ENCODE results near the gene ARHGAP42.

Gene ARHGAP42

DNA sequence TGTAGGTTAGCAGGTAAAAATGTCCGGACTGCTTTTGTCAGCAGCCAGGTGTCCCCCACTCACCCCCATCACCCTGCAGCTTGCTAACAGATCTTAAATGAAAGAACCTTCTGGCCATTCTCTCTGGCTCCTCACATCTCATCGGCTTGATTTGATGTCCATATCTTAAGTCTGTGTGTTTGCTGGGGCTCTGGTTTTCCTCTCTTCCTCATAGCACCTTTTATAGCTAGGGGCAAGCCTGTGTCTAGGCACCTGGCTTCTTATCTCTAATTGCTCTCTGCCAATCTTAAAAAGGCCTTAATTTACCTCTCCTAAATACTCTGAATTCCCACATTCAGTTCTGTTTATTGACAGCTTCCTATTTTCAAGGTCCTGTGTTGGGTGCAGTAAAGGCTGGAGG lies 72.0 kb downstream of the ARHGAP42 start:
- no peaks in the 10 kb centered on the region for H3K9me2 ChIP-seq (replicated peaks; ENCODE audit: control insufficient read depth, low read length)
- no peak overlapping the region for H3K27ac ChIP-seq (ENCODE audit: low read depth, low read length)
- H3K79me2 ChIP-seq (ENCODE audit: control insufficient read depth, low read length): no peaks in the 10 kb centered on the region

DNA sequence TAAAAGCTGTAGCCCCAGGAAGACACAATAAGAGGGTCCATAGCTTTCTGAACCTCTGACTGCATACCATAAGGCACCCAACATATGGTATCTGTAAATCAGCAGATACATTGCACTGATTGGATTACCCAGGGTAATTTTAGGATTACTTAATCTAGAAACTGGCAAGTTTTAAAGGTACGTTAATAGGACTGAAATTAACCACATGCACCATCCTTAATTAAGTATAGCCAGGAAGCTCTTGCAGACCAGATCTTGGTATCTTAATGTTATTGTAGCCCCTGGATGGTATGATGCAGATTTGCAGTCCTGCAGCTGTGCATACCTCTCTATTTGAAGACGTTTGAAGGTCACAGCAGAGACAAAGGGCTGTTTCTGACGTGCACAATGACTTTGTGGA lies 72.8 kb downstream of the ARHGAP42 start:
- Histone ChIP-seq H3K9me3 (ENCODE audit: control insufficient read depth, insufficient read depth, low read length) (no peaks in the 10 kb centered on the region), H3K27ac (ENCODE audit: low read depth, low read length) (no peak overlapping the region), H3K9me2 (replicated peaks; ENCODE audit: control insufficient read depth, low read length) (no peaks in the 10 kb centered on the region), H3K4me3 (ENCODE audit: low read length) (no peak overlapping the region), H3K4me2 (ENCODE audit: low read length) (no peak overlapping the region), H4K20me1 (ENCODE audit: control insufficient read depth, insufficient read depth, low read depth, low read length) (no peaks in the 10 kb centered on the region), H3K36me3 (ENCODE audit: control insufficient read depth, low read length) (no peaks in the 10 kb centered on the region), H3K27me3 (ENCODE audit: control insufficient read depth, low read length) (no peaks in the 10 kb centered on the region), H3F3A (ENCODE audit: control insufficient read depth, insufficient read depth) (no peaks in the 10 kb centered on the region), H3K4me1 (ENCODE audit: control insufficient read depth, low read length) (no peaks in the 10 kb centered on the region), H3K79me2 (ENCODE audit: control insufficient read depth, low read length) (no peaks in the 10 kb centered on the region)
- TF ChIP-seq EZH2phosphoT487 (IDR thresholded peaks at IDR 0.05; ENCODE audit: borderline replicate concordance, low read length): no peak
- TF ChIP-seq, protein P1, sequence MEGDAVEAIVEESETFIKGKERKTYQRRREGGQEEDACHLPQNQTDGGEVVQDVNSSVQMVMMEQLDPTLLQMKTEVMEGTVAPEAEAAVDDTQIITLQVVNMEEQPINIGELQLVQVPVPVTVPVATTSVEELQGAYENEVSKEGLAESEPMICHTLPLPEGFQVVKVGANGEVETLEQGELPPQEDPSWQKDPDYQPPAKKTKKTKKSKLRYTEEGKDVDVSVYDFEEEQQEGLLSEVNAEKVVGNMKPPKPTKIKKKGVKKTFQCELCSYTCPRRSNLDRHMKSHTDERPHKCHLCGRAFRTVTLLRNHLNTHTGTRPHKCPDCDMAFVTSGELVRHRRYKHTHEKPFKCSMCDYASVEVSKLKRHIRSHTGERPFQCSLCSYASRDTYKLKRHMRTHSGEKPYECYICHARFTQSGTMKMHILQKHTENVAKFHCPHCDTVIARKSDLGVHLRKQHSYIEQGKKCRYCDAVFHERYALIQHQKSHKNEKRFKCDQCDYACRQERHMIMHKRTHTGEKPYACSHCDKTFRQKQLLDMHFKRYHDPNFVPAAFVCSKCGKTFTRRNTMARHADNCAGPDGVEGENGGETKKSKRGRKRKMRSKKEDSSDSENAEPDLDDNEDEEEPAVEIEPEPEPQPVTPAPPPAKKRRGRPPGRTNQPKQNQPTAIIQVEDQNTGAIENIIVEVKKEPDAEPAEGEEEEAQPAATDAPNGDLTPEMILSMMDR (IDR thresholded peaks at IDR 0.05; ENCODE audit: low read depth, low read length, poor library complexity, severe bottlenecking): no peak

More for the DNA sequence above, 72.0 kb downstream of the ARHGAP42 start:
- Histone ChIP-seq H4K20me1 (ENCODE audit: control insufficient read depth, insufficient read depth, low read depth, low read length) (no peaks in the 10 kb centered on the region), H3K4me1 (ENCODE audit: control insufficient read depth, low read length) (no peaks in the 10 kb centered on the region), H3K36me3 (ENCODE audit: control insufficient read depth, low read length) (no peaks in the 10 kb centered on the region), H3K4me2 (ENCODE audit: low read length) (no peak overlapping the region), H3K27me3 (ENCODE audit: control insufficient read depth, low read length) (no peaks in the 10 kb centered on the region), H3K4me3 (ENCODE audit: low read length) (no peak overlapping the region), H3K9me3 (ENCODE audit: control insufficient read depth, insufficient read depth, low read length) (no peaks in the 10 kb centered on the region), H3F3A (ENCODE audit: control insufficient read depth, insufficient read depth) (no peaks in the 10 kb centered on the region)
- no peak for TF ChIP-seq EZH2phosphoT487 (IDR thresholded peaks at IDR 0.05; ENCODE audit: borderline replicate concordance, low read length)
- TF ChIP-seq, protein P1 (IDR thresholded peaks at IDR 0.05; ENCODE audit: low read depth, low read length, poor library complexity, severe bottlenecking): no peak

DNA sequence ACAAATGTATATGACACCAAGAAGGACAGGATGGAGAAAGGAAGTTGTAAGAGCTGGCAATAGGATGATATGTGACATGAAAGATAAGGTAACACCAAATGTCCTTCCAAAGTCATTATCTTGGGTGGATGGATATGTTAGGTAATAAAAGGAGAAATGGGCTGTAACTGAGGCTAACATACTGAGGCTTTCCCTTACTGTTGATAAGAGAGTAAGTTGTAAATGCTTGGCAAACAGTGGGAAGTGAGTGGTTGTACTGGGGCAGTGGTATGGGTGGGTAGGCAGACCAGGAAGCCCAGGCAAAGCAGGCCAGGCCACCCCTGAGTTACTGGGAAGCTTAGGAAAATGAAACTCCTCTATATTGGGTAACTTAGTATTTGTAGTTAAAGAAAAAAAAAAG lies 73.7 kb downstream of the ARHGAP42 start:
- Histone ChIP-seq H3K4me3 (ENCODE audit: low read length) (no peak overlapping the region), H3K9me2 (replicated peaks; ENCODE audit: control insufficient read depth, low read length) (no peaks in the 10 kb centered on the region), H3F3A (ENCODE audit: control insufficient read depth, insufficient read depth) (no peaks in the 10 kb centered on the region), H3K9me3 (ENCODE audit: control insufficient read depth, insufficient read depth, low read length) (no peaks in the 10 kb centered on the region), H3K27ac (ENCODE audit: low read depth, low read length) (no peak overlapping the region), H3K79me2 (ENCODE audit: control insufficient read depth, low read length) (no peaks in the 10 kb centered on the region), H3K4me2 (ENCODE audit: low read length) (no peak overlapping the region), H4K20me1 (ENCODE audit: control insufficient read depth, insufficient read depth, low read depth, low read length) (no peaks in the 10 kb centered on the region), H3K27me3 (ENCODE audit: control insufficient read depth, low read length) (no peaks in the 10 kb centered on the region), H3K36me3 (ENCODE audit: control insufficient read depth, low read length) (no peaks in the 10 kb centered on the region), H3K4me1 (ENCODE audit: control insufficient read depth, low read length) (no peaks in the 10 kb centered on the region)
- TF ChIP-seq, protein P1 (IDR thresholded peaks at IDR 0.05; ENCODE audit: low read depth, low read length, poor library complexity, severe bottlenecking): no peak
- TF ChIP-seq EZH2phosphoT487 (IDR thresholded peaks at IDR 0.05; ENCODE audit: borderline replicate concordance, low read length): no peak

DNA sequence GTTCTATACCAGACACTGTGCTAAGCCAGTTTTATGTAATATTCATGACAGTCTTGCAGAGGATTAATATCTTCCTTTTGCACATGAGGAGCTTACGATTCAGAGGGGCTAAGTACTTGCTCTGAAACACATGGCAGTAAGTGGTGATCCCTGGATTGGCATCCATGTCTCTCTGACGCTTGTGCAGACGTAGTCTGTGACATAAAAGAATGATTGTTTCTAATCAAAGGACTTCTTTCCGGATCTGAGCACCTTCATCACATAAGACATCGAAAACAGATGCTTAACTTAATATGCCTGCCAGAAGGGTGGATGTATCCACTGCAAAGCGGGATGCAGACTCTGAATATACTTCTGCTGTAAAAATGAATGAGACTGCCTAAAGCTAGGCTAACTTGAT lies 74.8 kb downstream of the ARHGAP42 start:
- no peak overlapping the region for H3K4me2 ChIP-seq (ENCODE audit: low read length)
- H4K20me1 ChIP-seq (ENCODE audit: control insufficient read depth, insufficient read depth, low read depth, low read length): no peaks in the 10 kb centered on the region
- no peaks in the 10 kb centered on the region for H3K9me3 ChIP-seq (ENCODE audit: control insufficient read depth, insufficient read depth, low read length)
- TF ChIP-seq, protein P1 (IDR thresholded peaks at IDR 0.05; ENCODE audit: low read depth, low read length, poor library complexity, severe bottlenecking): no peak
- no peak for TF ChIP-seq EZH2phosphoT487 (IDR thresholded peaks at IDR 0.05; ENCODE audit: borderline replicate concordance, low read length)
- H3K36me3 ChIP-seq (ENCODE audit: control insufficient read depth, low read length): no peaks in the 10 kb centered on the region
- H3K4me3 ChIP-seq (ENCODE audit: low read length): no peak overlapping the region
- H3F3A ChIP-seq (ENCODE audit: control insufficient read depth, insufficient read depth): no peaks in the 10 kb centered on the region
- H3K27ac ChIP-seq (ENCODE audit: low read depth, low read length): no peak overlapping the region
- no peaks in the 10 kb centered on the region for H3K4me1 ChIP-seq (ENCODE audit: control insufficient read depth, low read length)
- H3K79me2 ChIP-seq (ENCODE audit: control insufficient read depth, low read length): no peaks in the 10 kb centered on the region
- H3K27me3 ChIP-seq (ENCODE audit: control insufficient read depth, low read length): no peaks in the 10 kb centered on the region
- H3K9me2 ChIP-seq (replicated peaks; ENCODE audit: control insufficient read depth, low read length): no peaks in the 10 kb centered on the region
